ENCODE results near the gene FAP. TPM values are rescaled to one million over a fixed set of nuclear protein-coding genes. Genes with fewer than 3 reads are reported as not detected.

FAP gene
- total RNA-seq, 4 donors from 2014 or later = 1.4 to 3.5 (median 2.0) TPM; not detected in 1

- no peak overlapping the region for H3K27ac ChIP-seq
- no peaks in the 10 kb centered on the region for H3K9me3 ChIP-seq
- no peak overlapping the region for H3K4me3 ChIP-seq
- TF ChIP-seq POLR2AphosphoS5 (IDR thresholded peaks at IDR 0.05) = no peak
- TF ChIP-seq CTCF (IDR thresholded peaks at IDR 0.05) = no peak
- no peak for TF ChIP-seq EP300 (IDR thresholded peaks at IDR 0.05; ENCODE audit: low read depth)
- TF ChIP-seq POLR2A (IDR thresholded peaks at IDR 0.05) = no peak
- in situ Hi-C loops (cut with MboI; ENCODE audit: low pct_ligation_motif_present in 1 of 4, low pct_unique_long_range_greater_than_20kb in 1 of 4, low sequenced_read_pairs in 3 of 4) (loop anchor here in 1 of 4 donors (25.0 kb wide), 1 partner anchor 562 kb away; no protein-coding TSS in a partner anchor), intact Hi-C loops (cut with DNase I; ENCODE audit: low total_unique reads) (no loop called here)
- H3K36me3 ChIP-seq = no peaks in the 10 kb centered on the region
- peaks cover 30% of the 10 kb centered on the region for H3K27me3 ChIP-seq
- 50 to 52% methylated on average over 3 of the region's 3 CpGs for WGBS, 2 donors (ENCODE audit: low coverage in 1 of 2)
- H3K4me1 ChIP-seq = no peaks in the 10 kb centered on the region
- DNase-seq = no peak
These were observed 94.3 kb downstream of the FAP start for GRCh38 chr2:162148956-162149355.

GRCh38 chr2:162143969-162144368 is 99.3 kb downstream of the FAP start:
- WGBS, 2 donors (ENCODE audit: low coverage in 1 of 2) = 83 to 97% methylated on average over 4 of the region's 4 CpGs
- Histone ChIP-seq H3K4me3 (no peak overlapping the region), H3K27ac (no peak overlapping the region), H3K27me3 (peaks cover 6% of the 10 kb centered on the region), H3K36me3 (no peaks in the 10 kb centered on the region), H3K9me3 (no peaks in the 10 kb centered on the region), H3K4me1 (no peaks in the 10 kb centered on the region)
- TF ChIP-seq EP300 (IDR thresholded peaks at IDR 0.05; ENCODE audit: low read depth) (no peak), POLR2A (IDR thresholded peaks at IDR 0.05) (no peak), POLR2AphosphoS5 (IDR thresholded peaks at IDR 0.05) (no peak), CTCF (IDR thresholded peaks at IDR 0.05) (no peak)
- DNase-seq = no peak
- in situ Hi-C loops (cut with MboI; ENCODE audit: low pct_ligation_motif_present in 1 of 4, low pct_unique_long_range_greater_than_20kb in 1 of 4, low sequenced_read_pairs in 3 of 4) = loop anchor here in 1 of 4 donors (25.0 kb wide), 1 partner anchor 557 kb away; no protein-coding TSS in a partner anchor
- intact Hi-C loops (cut with DNase I; ENCODE audit: low total_unique reads) = no loop called here

- no peak for TF ChIP-seq EP300 (IDR thresholded peaks at IDR 0.05; ENCODE audit: low read depth)
- no peak for TF ChIP-seq CTCF (IDR thresholded peaks at IDR 0.05)
- TF ChIP-seq POLR2A (IDR thresholded peaks at IDR 0.05) = no peak
- no peak for TF ChIP-seq POLR2AphosphoS5 (IDR thresholded peaks at IDR 0.05)
These were observed 104.9 kb downstream of the FAP start for GRCh38 chr2:162138310-162138709.

GRCh38 chr2:162127422-162127821 is 115.8 kb downstream of the FAP start:
- DNase-seq = no peak
- WGBS, 2 donors (ENCODE audit: low coverage in 1 of 2) = 80 to 83% methylated on average over 1 to 2 of the region's 2 CpGs
- Histone ChIP-seq H3K27me3 (no peaks in the 10 kb centered on the region), H3K36me3 (no peaks in the 10 kb centered on the region), H3K4me3 (no peak overlapping the region), H3K9me3 (no peaks in the 10 kb centered on the region), H3K4me1 (no peaks in the 10 kb centered on the region), H3K27ac (no peak overlapping the region)
- TF ChIP-seq POLR2A (IDR thresholded peaks at IDR 0.05) (no peak), CTCF (IDR thresholded peaks at IDR 0.05) (no peak), EP300 (IDR thresholded peaks at IDR 0.05; ENCODE audit: low read depth) (no peak), POLR2AphosphoS5 (IDR thresholded peaks at IDR 0.05) (no peak)
- intact Hi-C loops (cut with DNase I; ENCODE audit: low total_unique reads) = loop anchor here (5.0 kb wide), 2 partner anchors 115 to 130 kb away; no protein-coding TSS in a partner anchor
- in situ Hi-C loops (cut with MboI; ENCODE audit: low pct_ligation_motif_present in 1 of 4, low pct_unique_long_range_greater_than_20kb in 1 of 4, low sequenced_read_pairs in 3 of 4) = loop anchor here (5.0 to 25.0 kb wide), 4 partner anchors 123 to 543 kb away; no protein-coding TSS in a partner anchor

More at GRCh38 chr2:162138310-162138709, 104.9 kb downstream of the FAP start:
- Histone ChIP-seq H3K9me3 (no peaks in the 10 kb centered on the region), H3K27ac (no peak overlapping the region), H3K27me3 (no peaks in the 10 kb centered on the region), H3K4me3 (no peak overlapping the region), H3K36me3 (no peaks in the 10 kb centered on the region), H3K4me1 (no peaks in the 10 kb centered on the region)
- in situ Hi-C loops (cut with MboI; ENCODE audit: low pct_ligation_motif_present in 1 of 4, low pct_unique_long_range_greater_than_20kb in 1 of 4, low sequenced_read_pairs in 3 of 4) (loop anchor here in 1 of 4 donors (25.0 kb wide), 1 partner anchor 551 kb away; no protein-coding TSS in a partner anchor), intact Hi-C loops (cut with DNase I; ENCODE audit: low total_unique reads) (no loop called here)
- DNase-seq = no peak
